ENCODE results near the gene SMG7.

DNA sequence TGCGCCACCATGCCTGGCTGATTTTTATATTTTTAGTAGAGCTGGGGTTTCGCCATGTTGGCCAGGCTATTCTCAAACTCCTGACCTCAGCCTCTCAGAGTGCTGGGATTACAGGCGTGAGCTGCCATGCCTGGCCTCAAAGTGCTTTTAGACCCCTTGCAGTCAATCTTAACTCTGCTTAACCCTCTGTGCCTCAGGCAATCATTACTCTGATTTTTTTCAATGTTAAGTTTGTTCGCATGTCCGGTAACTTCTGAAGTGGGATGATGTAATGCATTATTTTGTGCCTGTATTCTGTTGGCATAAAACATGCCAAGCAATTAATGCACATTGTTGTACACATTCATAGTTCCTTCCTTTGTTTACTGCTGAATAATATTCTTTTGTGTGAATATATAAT, 18.6 kb downstream of the SMG7 start:
- TF ChIP-seq, protein P1, sequence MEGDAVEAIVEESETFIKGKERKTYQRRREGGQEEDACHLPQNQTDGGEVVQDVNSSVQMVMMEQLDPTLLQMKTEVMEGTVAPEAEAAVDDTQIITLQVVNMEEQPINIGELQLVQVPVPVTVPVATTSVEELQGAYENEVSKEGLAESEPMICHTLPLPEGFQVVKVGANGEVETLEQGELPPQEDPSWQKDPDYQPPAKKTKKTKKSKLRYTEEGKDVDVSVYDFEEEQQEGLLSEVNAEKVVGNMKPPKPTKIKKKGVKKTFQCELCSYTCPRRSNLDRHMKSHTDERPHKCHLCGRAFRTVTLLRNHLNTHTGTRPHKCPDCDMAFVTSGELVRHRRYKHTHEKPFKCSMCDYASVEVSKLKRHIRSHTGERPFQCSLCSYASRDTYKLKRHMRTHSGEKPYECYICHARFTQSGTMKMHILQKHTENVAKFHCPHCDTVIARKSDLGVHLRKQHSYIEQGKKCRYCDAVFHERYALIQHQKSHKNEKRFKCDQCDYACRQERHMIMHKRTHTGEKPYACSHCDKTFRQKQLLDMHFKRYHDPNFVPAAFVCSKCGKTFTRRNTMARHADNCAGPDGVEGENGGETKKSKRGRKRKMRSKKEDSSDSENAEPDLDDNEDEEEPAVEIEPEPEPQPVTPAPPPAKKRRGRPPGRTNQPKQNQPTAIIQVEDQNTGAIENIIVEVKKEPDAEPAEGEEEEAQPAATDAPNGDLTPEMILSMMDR (IDR thresholded peaks at IDR 0.05; ENCODE audit: low read depth, low read length): no peak
- no peak for TF ChIP-seq MYC (IDR thresholded peaks at IDR 0.05; ENCODE audit: low read depth, low read length)

Measured in NB4 (cell line).